ENCODE data around the gene SPI1. TPM values are rescaled to one million over a fixed set of nuclear protein-coding genes. Genes with fewer than 3 reads are reported as not detected.
"Not testable (repeated sequence)": the region's sequence is repeated elsewhere in the genome, so short reads cannot be mapped to it uniquely, and the experiment has no call there.

SPI1 gene
- total and polyA plus RNA-seq, 2 donors = 5.2 to 21.0 TPM

- DNase-seq (ENCODE audit: extremely low spot score) = no peak
- WGBS = 77% methylated on average over 12 of the region's 12 CpGs
- Histone ChIP-seq H3K4me1 (ENCODE audit: insufficient read depth) (peaks cover 1% of the 10 kb centered on the region), H3K27ac (ENCODE audit: low read depth) (no peak overlapping the region), H3K36me3 (ENCODE audit: insufficient read depth) (peaks cover 7% of the 10 kb centered on the region), H3K4me3 (ENCODE audit: low read depth, low read length) (no peak overlapping the region)
Measured at GRCh38 chr11:47329431-47329986, 48.8 kb downstream of the SPI1 start.

DNA sequence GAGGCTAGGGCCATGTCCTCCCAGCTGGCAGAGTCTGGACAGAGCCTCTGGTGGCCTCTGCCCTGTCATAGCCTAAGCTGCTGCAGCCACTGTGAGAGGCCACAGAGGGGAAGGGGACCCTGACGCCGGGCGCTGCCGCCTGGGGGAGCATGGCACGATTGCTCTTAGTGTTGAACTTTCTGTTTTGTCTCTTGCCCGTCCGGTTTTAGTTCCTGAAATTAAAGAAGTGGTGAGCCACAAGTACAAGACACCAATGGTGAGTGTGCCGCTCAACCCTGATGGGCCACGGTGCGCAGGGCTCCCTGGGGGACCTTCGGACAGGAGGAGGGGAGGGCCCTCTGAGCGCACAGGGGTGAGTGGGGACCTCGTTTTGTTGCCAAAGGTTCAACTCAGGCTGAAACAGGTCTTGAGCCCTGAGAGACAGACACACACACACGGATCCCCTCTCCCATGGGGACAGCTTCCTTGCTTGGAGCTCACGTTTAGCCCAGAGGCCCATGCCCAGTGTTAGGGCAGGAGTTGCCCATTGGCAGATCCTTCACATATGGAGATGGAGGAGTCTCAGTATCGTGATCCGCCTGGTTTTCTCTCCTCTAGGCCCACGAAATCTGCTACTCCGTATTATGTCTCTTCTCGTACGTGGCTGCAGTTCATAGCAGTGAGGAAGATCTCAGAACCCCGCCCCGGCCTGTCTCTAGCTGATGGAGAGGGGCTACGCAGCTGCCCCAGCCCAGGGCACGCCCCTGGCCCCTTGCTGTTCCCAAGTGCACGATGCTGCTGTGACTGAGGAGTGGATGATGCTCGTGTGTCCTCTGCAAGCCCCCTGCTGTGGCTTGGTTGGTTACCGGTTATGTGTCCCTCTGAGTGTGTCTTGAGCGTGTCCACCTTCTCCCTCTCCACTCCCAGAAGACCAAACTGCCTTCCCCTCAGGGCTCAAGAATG, 49.6 kb downstream of the SPI1 start:
- no peak for DNase-seq (ENCODE audit: extremely low spot score)
- Histone ChIP-seq H3K4me1 (ENCODE audit: insufficient read depth) (peaks cover 1% of the 10 kb centered on the region), H3K27ac (ENCODE audit: low read depth) (no peak overlapping the region), H3K36me3 (ENCODE audit: insufficient read depth) (peaks cover 7% of the 10 kb centered on the region), H3K4me3 (ENCODE audit: low read depth, low read length) (no peak overlapping the region)
- 88% methylated on average over 29 of the region's 29 CpGs for WGBS

DNA sequence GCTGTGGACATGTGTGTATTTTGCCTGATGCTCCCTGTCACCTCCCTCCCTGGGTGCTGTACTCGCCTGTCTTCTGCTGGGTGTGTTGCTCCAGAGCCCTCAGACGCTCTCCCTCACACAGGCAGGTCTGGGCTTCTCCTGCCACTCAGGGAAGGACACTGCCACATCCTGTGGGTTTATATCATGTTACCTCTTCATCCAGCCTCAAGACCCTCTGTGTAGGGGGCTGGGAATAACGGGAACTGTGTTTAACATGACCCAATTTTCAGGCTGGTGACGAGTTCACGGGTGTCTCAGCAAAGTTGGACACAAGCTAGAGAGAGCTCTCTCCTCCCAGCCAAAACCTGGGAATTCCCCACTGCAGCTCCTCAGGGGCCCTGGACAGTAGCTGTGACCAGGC, 50.4 kb downstream of the SPI1 start:
- Histone ChIP-seq H3K27ac (ENCODE audit: low read depth) (no peak overlapping the region), H3K4me1 (ENCODE audit: insufficient read depth) (peaks cover 1% of the 10 kb centered on the region), H3K4me3 (ENCODE audit: low read depth, low read length) (no peak overlapping the region), H3K36me3 (ENCODE audit: insufficient read depth) (peaks cover 7% of the 10 kb centered on the region)
- no peak for DNase-seq (ENCODE audit: extremely low spot score)
- WGBS = 87% methylated on average over 5 of the region's 5 CpGs

DNA sequence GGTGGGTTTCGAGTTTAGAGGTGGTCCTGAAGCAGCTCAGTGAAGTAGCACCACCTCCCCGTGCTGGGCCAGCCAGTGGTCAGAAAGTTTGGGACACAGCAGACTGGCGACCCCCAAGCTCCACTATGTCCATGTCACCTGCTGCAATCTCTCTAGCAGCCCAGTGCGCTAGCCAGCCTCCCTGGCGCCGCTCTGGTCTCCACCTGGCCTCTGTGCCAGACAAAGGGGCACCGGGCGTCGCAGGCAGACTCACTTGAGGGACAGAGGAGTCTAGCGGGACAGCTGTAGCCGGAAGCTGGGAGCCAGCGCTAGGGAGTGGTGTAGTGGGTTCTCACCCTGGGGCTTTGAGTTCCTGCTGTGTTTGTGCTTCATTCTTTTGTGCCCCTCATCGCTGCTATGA, 51.3 kb downstream of the SPI1 start:
- no peak for DNase-seq (ENCODE audit: extremely low spot score)
- Histone ChIP-seq H3K4me3 (ENCODE audit: low read depth, low read length) (no peak overlapping the region), H3K36me3 (ENCODE audit: insufficient read depth) (peaks cover 7% of the 10 kb centered on the region), H3K27ac (ENCODE audit: low read depth) (no peak overlapping the region), H3K4me1 (ENCODE audit: insufficient read depth) (peaks cover 1% of the 10 kb centered on the region)
- WGBS = 91% methylated on average over 13 of the region's 13 CpGs

DNA sequence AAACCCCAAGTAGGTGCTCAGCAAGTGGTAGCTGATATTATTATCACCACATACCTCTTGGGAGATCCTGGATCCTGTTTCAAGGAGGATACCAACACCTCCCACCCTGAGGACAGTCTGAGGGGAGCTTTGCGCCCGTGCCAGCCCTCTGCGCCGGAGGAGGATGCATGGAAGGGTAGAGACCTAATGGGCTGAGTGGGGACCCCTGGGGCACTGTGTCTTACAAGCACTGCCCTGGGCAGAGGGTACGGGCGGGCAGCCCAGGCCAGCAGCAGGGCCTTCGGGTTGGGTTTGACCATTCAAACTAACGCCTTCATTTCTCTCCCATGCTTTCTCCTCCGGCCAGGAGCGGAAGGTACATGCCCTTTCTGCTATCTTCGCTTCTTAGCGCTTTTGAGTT, 52.1 kb downstream of the SPI1 start:
- 96% methylated on average over 12 of the region's 12 CpGs for WGBS

GRCh38 chr11:47325271-47326041, 52.9 kb downstream of the SPI1 start:
- Histone ChIP-seq H3K36me3 (ENCODE audit: insufficient read depth) (peaks cover 7% of the 10 kb centered on the region), H3K4me1 (ENCODE audit: insufficient read depth) (peaks cover 1% of the 10 kb centered on the region), H3K4me3 (ENCODE audit: low read depth, low read length) (no peak overlapping the region), H3K27ac (ENCODE audit: low read depth) (no peak overlapping the region)
- no peak for DNase-seq (ENCODE audit: extremely low spot score)
- 73% methylated on average over 15 of the region's 15 CpGs for WGBS

More for the DNA sequence above, 52.1 kb downstream of the SPI1 start:
- Histone ChIP-seq H3K4me1 (ENCODE audit: insufficient read depth) (peaks cover 1% of the 10 kb centered on the region), H3K4me3 (ENCODE audit: low read depth, low read length) (no peak overlapping the region), H3K36me3 (ENCODE audit: insufficient read depth) (peaks cover 7% of the 10 kb centered on the region), H3K27ac (ENCODE audit: low read depth) (no peak overlapping the region)
- DNase-seq (ENCODE audit: extremely low spot score) = no peak

- Histone ChIP-seq H3K36me3 (ENCODE audit: insufficient read depth) (peaks cover 7% of the 10 kb centered on the region), H3K4me3 (ENCODE audit: low read depth, low read length) (no peak overlapping the region), H3K4me1 (ENCODE audit: insufficient read depth) (peaks cover 1% of the 10 kb centered on the region), H3K27ac (ENCODE audit: low read depth) (no peak overlapping the region)
- no peak for DNase-seq (ENCODE audit: extremely low spot score)
- WGBS = 92% methylated on average over 12 of the region's 12 CpGs
Measured at GRCh38 chr11:47324520-47324919, 53.8 kb downstream of the SPI1 start.

GRCh38 chr11:47318166-47318565, 60.2 kb downstream of the SPI1 start:
- Histone ChIP-seq H3K36me3 (ENCODE audit: insufficient read depth) (peaks cover 4% of the 10 kb centered on the region), H3K27ac (ENCODE audit: low read depth) (no peak overlapping the region), H3K4me3 (ENCODE audit: low read depth, low read length) (no peak overlapping the region), H3K4me1 (ENCODE audit: insufficient read depth) (no peaks in the 10 kb centered on the region)
- DNase-seq (ENCODE audit: extremely low spot score) = no peak
- 87% methylated on average over 2 of the region's 2 CpGs for WGBS

- DNase-seq (ENCODE audit: extremely low spot score) = no peak
- Histone ChIP-seq H3K36me3 (ENCODE audit: insufficient read depth) (peaks cover 4% of the 10 kb centered on the region), H3K4me3 (ENCODE audit: low read depth, low read length) (no peak overlapping the region), H3K4me1 (ENCODE audit: insufficient read depth) (no peaks in the 10 kb centered on the region), H3K27ac (ENCODE audit: low read depth) (no peak overlapping the region)
- WGBS = 88% methylated on average over 5 of the region's 5 CpGs
Measured at GRCh38 chr11:47317064-47317828, 61.1 kb downstream of the SPI1 start.

DNA sequence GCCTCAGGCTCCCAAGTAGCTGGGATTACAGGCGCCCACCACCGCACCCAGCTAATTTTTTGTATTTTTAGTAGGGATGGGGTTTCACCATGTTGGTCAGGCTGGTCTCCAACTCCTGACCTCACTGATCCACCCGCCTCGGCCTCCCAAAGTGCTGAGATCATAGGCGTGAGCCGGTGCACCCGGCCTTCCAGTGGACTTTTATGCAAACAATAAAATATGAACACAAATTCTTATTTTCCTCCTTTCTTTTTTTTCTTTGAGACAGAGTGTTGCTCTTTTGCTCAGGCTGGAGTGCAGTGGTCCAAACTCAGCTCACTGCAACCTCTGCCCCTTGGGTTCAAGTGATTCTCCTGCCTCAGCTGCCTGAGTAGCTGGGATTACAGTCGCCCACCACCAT, 61.8 kb downstream of the SPI1 start:
- not testable (repeated sequence) for H3K36me3 ChIP-seq (ENCODE audit: insufficient read depth); DNase-seq (ENCODE audit: extremely low spot score); H3K4me1 ChIP-seq (ENCODE audit: insufficient read depth); H3K27ac ChIP-seq (ENCODE audit: low read depth); H3K4me3 ChIP-seq (ENCODE audit: low read depth, low read length)
- 94% methylated on average over 8 of the region's 8 CpGs for WGBS

DNA sequence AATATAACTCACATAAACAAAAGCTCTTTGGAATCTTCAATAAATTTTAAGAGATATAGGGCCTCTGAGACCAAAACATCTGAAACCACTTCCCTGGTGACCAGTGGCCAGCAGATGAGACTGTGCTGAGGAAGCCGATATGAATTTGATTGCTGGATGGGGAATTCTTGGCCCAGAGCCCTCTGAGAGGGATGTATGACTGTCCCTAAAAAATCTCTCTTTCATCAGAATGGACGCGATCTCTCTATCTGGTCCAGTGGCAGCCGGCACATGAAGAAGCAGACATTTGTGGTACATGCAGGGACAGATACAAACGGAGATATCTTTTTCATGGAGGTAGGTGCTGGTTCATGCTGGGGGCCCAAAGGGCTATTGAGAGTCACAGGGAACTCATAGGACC, 63.4 kb downstream of the SPI1 start:
- no peaks in the 10 kb centered on the region for H3K4me1 ChIP-seq (ENCODE audit: insufficient read depth)
- peaks cover 7% of the 10 kb centered on the region for H3K36me3 ChIP-seq (ENCODE audit: insufficient read depth)
- H3K4me3 ChIP-seq (ENCODE audit: low read depth, low read length) = no peak overlapping the region
- H3K27ac ChIP-seq (ENCODE audit: low read depth) = no peak overlapping the region
- WGBS = 81% methylated on average over 5 of the region's 5 CpGs
- no peak for DNase-seq (ENCODE audit: extremely low spot score)

DNA sequence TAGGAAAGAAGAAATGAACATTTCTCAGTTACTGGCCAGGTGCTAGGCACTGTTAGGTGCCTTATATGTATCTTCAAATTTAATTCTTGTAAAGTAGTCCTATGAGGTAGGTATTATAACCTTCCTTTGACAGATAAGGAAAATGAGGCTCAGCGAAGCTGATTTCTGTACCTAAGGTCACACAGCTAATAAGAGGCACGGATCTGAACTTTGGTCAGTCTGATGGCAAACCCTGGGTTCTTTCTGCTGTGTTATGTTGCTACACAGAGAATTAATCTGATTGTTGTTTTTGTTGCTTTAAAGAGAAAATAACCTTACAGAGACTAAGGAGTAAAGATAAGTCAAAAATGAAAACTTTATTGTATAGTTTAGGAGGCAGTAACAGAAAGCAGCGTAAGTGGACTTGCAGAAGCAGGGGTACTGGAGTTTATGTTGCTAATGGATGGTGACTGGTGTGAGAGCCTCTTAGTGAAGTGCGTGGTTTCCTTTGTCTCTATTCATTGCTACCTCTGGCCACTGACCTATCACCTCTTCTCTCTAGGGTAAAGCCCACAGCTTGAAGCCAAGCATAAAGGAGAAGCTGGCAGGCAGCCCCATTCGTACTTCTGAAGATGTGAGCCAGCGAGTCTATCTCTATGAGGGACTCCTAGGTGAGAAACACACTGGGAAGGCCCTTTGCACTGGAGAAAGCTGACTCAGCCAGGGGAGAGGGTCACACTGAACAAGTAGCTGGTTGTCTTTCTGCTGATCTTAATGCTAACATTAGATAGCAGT, 70.1 kb downstream of the SPI1 start:
- Histone ChIP-seq H3K36me3 (ENCODE audit: insufficient read depth) (peaks cover 4% of the 10 kb centered on the region), H3K4me3 (ENCODE audit: low read depth, low read length) (no peak overlapping the region), H3K27ac (ENCODE audit: low read depth) (no peak overlapping the region), H3K4me1 (ENCODE audit: insufficient read depth) (no peaks in the 10 kb centered on the region)
- DNase-seq (ENCODE audit: extremely low spot score) = no peak
- 93% methylated on average over 6 of the region's 6 CpGs for WGBS

GRCh38 chr11:47306484-47306844, 71.9 kb downstream of the SPI1 start:
- DNase-seq (ENCODE audit: extremely low spot score) = no peak
- Histone ChIP-seq H3K36me3 (ENCODE audit: insufficient read depth) (peaks cover 4% of the 10 kb centered on the region), H3K4me3 (ENCODE audit: low read depth, low read length) (no peak overlapping the region), H3K27ac (ENCODE audit: low read depth) (no peak overlapping the region), H3K4me1 (ENCODE audit: insufficient read depth) (no peaks in the 10 kb centered on the region)
- WGBS = 85% methylated on average over 1 of the region's 1 CpG

All from urinary bladder (tissue), 4 donors.